HG03103 (cell line): Measurements from ENCODE around the gene NAA10.
A peak's percentile ranks its signal among the peaks of the same experiment; 100 is the strongest.

ENCODE experiments used
- ATAC-seq: cut with Tn5 transposase; IDR thresholded peaks from one replicate; pipeline ENCODE4 v1.9.1; 2021; ENCODE audit warnings: low read depth; ENCODE audit not compliant: unreplicated experiment

NAA10 gene

GRCh38 chrX:153930011-153930910, 4.6 kb downstream of the NAA10 start:
- no peak for ATAC-seq

GRCh38 chrX:153929576-153929975, 5.3 kb downstream of the NAA10 start:
- ATAC-seq = no peak

GRCh38 chrX:153928846-153929245, 6.0 kb downstream of the NAA10 start:
- no peak for ATAC-seq

GRCh38 chrX:153927922-153928760, 6.7 kb downstream of the NAA10 start:
- peak; percentile 60 for ATAC-seq

- no peak for ATAC-seq
Measured at GRCh38 chrX:153927672-153927921, 7.2 kb downstream of the NAA10 start.

- ATAC-seq = no peak
Measured at GRCh38 chrX:153926858-153927671, 7.8 kb downstream of the NAA10 start.

- ATAC-seq = no peak
Measured at GRCh38 chrX:153926552-153926857, 8.3 kb downstream of the NAA10 start.

GRCh38 chrX:153925739-153926551, 8.9 kb downstream of the NAA10 start, which contains the start of gene ARHGAP4:
Gene ARHGAP4, minus strand, starts transcription at chrX:153926264. Its CDS starts 62 bp downstream, at chrX:153926202.
- ATAC-seq = no peak

GRCh38 chrX:153925387-153925738, 9.5 kb downstream of the NAA10 start:
- no peak for ATAC-seq

- no peak for ATAC-seq
Measured at GRCh38 chrX:153924149-153924861, 10.5 kb downstream of the NAA10 start.

GRCh38 chrX:153922932-153923857, 11.6 kb downstream of the NAA10 start:
- ATAC-seq = no peak

GRCh38 chrX:153921511-153922446, 13.1 kb downstream of the NAA10 start:
- ATAC-seq = no peak

- no peak for ATAC-seq
Measured at GRCh38 chrX:153921070-153921469, 13.8 kb downstream of the NAA10 start.

- ATAC-seq = no peak
Measured at GRCh38 chrX:153920546-153920945, 14.3 kb downstream of the NAA10 start.

GRCh38 chrX:153919281-153919680, 15.6 kb downstream of the NAA10 start:
- no peak for ATAC-seq

- ATAC-seq = no peak
Measured at GRCh38 chrX:153917869-153918268, 17.0 kb downstream of the NAA10 start.

GRCh38 chrX:153913701-153914100, 21.1 kb downstream of the NAA10 start:
- ATAC-seq = no peak

- ATAC-seq = no peak
Measured at GRCh38 chrX:153913211-153913610, 21.6 kb downstream of the NAA10 start.
